Keratinocyte (primary cell): ENCODE measurements around the gene TBC1D2. TPM values are rescaled to one million over a fixed set of nuclear protein-coding genes. Genes with fewer than 3 reads are reported as not detected.

Experiments used
- DNase-seq: peaks from one replicate; pipeline ENCODE4 v3.0.0-alpha.2; 2011; ENCODE audit warnings: low read depth, missing footprints, low spot score
- FAIRE-seq: peaks from 2 replicates; lab custom pipeline; 2011; peaks lifted over from hg19 to GRCh38; lab: Jason Lieb, UNC
- H2AFZ ChIP-seq: 2 replicates; pipeline ENCODE4 v1.6.0; 2012; ENCODE audit warnings: low read length, control low read depth, inconsistent platforms; ENCODE audit not compliant: control insufficient read depth
- H3K27ac ChIP-seq: 2 replicates; pipeline ENCODE4 v1.5.1; 2011; ENCODE audit warnings: low read length; ENCODE audit not compliant: control insufficient read depth, insufficient read depth
- H3K27me3 ChIP-seq: 3 replicates; pipeline ENCODE4 v1.6.0; 2011; ENCODE audit warnings: low read length; ENCODE audit not compliant: control insufficient read depth, insufficient read depth; ENCODE audit errors: extremely low read depth
- H3K36me3 ChIP-seq, 2 experiments: 2 replicates in 1 of 2; 3 replicates in 1 of 2; pipeline ENCODE4 v1.5.1; 2011; ENCODE audit warnings: low read length in 2 of 2, mild to moderate bottlenecking in 1 of 2; ENCODE audit not compliant: control insufficient read depth in 2 of 2, insufficient read depth in 2 of 2; ENCODE audit errors: extremely low read depth in 1 of 2
- H3K4me1 ChIP-seq: 3 replicates; pipeline ENCODE4 v1.5.1; 2011; ENCODE audit warnings: low read length; ENCODE audit not compliant: control insufficient read depth, insufficient read depth; ENCODE audit errors: extremely low read depth
- H3K4me2 ChIP-seq: 3 replicates; pipeline ENCODE4 v1.6.0; 2011; ENCODE audit warnings: low read depth, low read length; ENCODE audit not compliant: control insufficient read depth, insufficient read depth; ENCODE audit errors: extremely low read depth
- H3K4me3 ChIP-seq, 3 experiments: fragments of 200-600 bp in 1 of 3; sonication (generic) in 1 of 3; 2 replicates in 2 of 3; 3 replicates in 1 of 3; pipeline ENCODE4 v1.5.1; 2011 to 2016; ENCODE audit warnings: low read length in 3 of 3, mild to moderate bottlenecking in 3 of 3, control low read depth in 2 of 3, inconsistent platforms in 1 of 3, low read depth in 1 of 3, mixed read lengths in 1 of 3, mixed run types in 1 of 3, moderate library complexity in 1 of 3; ENCODE audit not compliant: control insufficient read depth in 2 of 3, insufficient read depth in 2 of 3; ENCODE audit errors: extremely low read depth in 1 of 3
- H3K79me2 ChIP-seq: 2 replicates; pipeline ENCODE4 v1.6.0; 2012; ENCODE audit warnings: low read length; ENCODE audit not compliant: control insufficient read depth, insufficient read depth
- H3K9ac ChIP-seq: 3 replicates; pipeline ENCODE4 v1.6.0; 2011; ENCODE audit warnings: low read length; ENCODE audit not compliant: control insufficient read depth, insufficient read depth; ENCODE audit errors: extremely low read depth
- H3K9me1 ChIP-seq: 3 replicates; pipeline ENCODE4 v1.6.0; 2011; ENCODE audit warnings: low read length; ENCODE audit not compliant: control insufficient read depth, insufficient read depth; ENCODE audit errors: extremely low read depth
- H3K9me3 ChIP-seq: 2 replicates; pipeline ENCODE4 v1.5.1; 2012; ENCODE audit warnings: low read depth, low read length; ENCODE audit not compliant: control insufficient read depth
- H4K20me1 ChIP-seq: 3 replicates; pipeline ENCODE4 v1.6.0; 2011; ENCODE audit warnings: low read length; ENCODE audit not compliant: control insufficient read depth, insufficient read depth; ENCODE audit errors: extremely low read depth
- EZH2 ChIP-seq: IDR thresholded peaks from one replicate; pipeline ENCODE4 v1.6.1; 2012; ENCODE audit warnings: inconsistent platforms, mild to moderate bottlenecking, low read length, moderate library complexity
- dilution Hi-C: fragments of 300-500 bp; cut with MboI; formaldehyde crosslinking; loops from one replicate; pipeline ENCODE4 v1.7.0; 2020; ENCODE audit warnings: low sequenced_read_pairs; ENCODE audit not compliant: extremely low pct_ligation_motif_present
- polyA plus RNA-seq, 5 experiments: library from polyadenylated mRNA; depleted of rRNA in 3 of 5; stranded (reverse) in 3 of 5; stranded (forward) in 1 of 5; unstranded in 1 of 5; fragments of >200 nt; gene quantifications; 1 replicate in 1 of 5; 2 replicates in 3 of 5; 3 replicates in 1 of 5; pipeline versions ENCODE4 v1.2.1 to v1.2.3, GENCODE V29; 2011 to 2012; ENCODE audit warnings: missing spikeins in 2 of 5, low read depth in 1 of 5, low replicate concordance in 1 of 5
- TF ChIP-seq, protein P1 (sequence below), 3 experiments: IDR thresholded peaks in 1 of 3; conservative IDR thresholded peaks in 1 of 3; optimal IDR thresholded peaks in 1 of 3; 2 replicates in 2 of 3; 3 replicates in 1 of 3; pipeline versions ENCODE3 to v1.5.1; 2011; ENCODE audit warnings: low read length in 3 of 3, mild to moderate bottlenecking in 3 of 3, moderate library complexity in 2 of 3, control low read depth in 1 of 3, inconsistent platforms in 1 of 3; ENCODE audit not compliant: insufficient read depth in 2 of 3; ENCODE audit errors: extremely low read depth in 1 of 3

TBC1D2 gene
- polyA plus RNA-seq, 1 donor (not counting 4 experiments of a cell fraction or from before 2014, with no cell fraction given), result 59.2 TPM

DNA sequence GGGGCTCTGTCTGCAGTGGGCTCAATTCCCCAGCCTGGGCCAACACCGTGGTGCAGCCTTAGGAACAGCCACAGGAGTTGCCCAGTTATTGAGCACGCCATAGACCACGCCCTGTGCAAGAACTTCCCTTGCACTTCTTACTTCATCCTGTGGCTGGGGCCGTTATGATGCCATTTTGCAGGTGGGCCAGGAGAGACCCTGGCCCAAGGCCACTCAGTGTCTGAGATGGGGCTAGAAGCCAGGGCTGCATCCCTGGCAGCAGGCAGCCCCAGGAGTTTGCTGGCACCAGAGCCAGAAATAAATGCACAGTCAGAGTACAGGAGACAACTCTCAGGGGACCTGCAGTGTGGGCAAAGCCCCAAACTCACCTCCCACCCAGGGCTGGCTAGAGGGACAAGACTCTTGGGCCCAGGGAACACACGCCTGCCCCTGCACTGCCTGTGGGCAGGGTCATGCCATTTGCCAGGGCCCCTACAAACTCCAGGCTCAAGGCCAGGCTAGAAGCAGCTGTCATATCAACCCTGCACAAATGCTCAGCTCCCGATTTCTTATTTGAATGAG is 69.8 kb downstream of the TBC1D2 start:
- H3K4me3 ChIP-seq, result peak overlapping the region in 1 of 3 experiments; percentile 5
- no peaks in the 10 kb centered on the region for H3K36me3 ChIP-seq
- peaks cover 93% of the 10 kb centered on the region for H3K79me2 ChIP-seq
- no peak overlapping the region for H2AFZ ChIP-seq
- H3K9ac ChIP-seq, result no peak overlapping the region
- peaks cover 26% of the 10 kb centered on the region for H3K4me1 ChIP-seq
- DNase-seq, result no peak
- H3K4me2 ChIP-seq, result peak overlapping the region; percentile 55
- H3K9me3 ChIP-seq, result no peaks in the 10 kb centered on the region
- TF ChIP-seq, protein P1, sequence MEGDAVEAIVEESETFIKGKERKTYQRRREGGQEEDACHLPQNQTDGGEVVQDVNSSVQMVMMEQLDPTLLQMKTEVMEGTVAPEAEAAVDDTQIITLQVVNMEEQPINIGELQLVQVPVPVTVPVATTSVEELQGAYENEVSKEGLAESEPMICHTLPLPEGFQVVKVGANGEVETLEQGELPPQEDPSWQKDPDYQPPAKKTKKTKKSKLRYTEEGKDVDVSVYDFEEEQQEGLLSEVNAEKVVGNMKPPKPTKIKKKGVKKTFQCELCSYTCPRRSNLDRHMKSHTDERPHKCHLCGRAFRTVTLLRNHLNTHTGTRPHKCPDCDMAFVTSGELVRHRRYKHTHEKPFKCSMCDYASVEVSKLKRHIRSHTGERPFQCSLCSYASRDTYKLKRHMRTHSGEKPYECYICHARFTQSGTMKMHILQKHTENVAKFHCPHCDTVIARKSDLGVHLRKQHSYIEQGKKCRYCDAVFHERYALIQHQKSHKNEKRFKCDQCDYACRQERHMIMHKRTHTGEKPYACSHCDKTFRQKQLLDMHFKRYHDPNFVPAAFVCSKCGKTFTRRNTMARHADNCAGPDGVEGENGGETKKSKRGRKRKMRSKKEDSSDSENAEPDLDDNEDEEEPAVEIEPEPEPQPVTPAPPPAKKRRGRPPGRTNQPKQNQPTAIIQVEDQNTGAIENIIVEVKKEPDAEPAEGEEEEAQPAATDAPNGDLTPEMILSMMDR (optimal IDR thresholded peaks at IDR 0.05 in 1 of 3, IDR thresholded peaks at IDR 0.05 in 1 of 3, conservative IDR thresholded peaks at IDR 0.05 in 1 of 3; ENCODE audit: extremely low read depth in 1 of 3, insufficient read depth in 2 of 3, low read length in 3 of 3), result no peak
- TF ChIP-seq EZH2, result no peak
- H3K27ac ChIP-seq, result peak overlapping the region; percentile 23
- no peak for FAIRE-seq
- dilution Hi-C loops, result no loop called here
- H3K9me1 ChIP-seq, result peaks cover 5% of the 10 kb centered on the region
- no peaks in the 10 kb centered on the region for H4K20me1 ChIP-seq
- H3K27me3 ChIP-seq, result no peaks in the 10 kb centered on the region

DNA sequence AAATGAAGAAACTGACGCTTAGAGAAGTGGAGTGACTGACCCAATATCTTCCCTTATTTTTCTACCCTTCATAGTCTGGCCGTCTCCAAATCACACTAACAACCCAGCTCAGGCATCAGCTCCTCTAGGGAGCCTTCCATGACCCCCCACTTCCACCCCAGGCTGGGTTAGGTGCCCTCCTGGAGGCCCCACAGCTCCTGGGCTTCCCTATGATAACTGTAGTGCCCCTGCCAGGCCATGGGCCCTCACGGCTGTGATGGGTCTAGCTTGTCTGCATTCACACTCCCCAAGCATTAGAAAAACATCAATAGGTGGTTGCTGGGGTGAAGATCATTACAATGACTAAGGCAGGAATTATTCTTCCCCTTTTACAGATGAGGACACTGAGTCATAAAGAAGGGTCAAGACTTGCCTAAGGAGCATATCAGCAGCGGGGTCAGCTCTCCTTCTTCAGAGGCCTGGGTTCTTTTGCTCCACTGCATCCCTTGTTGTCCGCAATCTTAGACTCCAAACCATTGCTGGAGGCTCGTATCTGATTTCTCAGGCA is 70.4 kb downstream of the TBC1D2 start:
- DNase-seq (no peak), FAIRE-seq (no peak)
- Histone ChIP-seq H3K4me1 (peaks cover 25% of the 10 kb centered on the region), H3K9ac (no peak overlapping the region), H3K4me2 (peak overlapping the region; percentile 55), H3K79me2 (peaks cover 95% of the 10 kb centered on the region), H3K27ac (peak overlapping the region; percentile 23), H4K20me1 (no peaks in the 10 kb centered on the region), H3K36me3 (no peaks in the 10 kb centered on the region), H2AFZ (no peak overlapping the region), H3K4me3 (peak overlapping the region in 1 of 3 experiments; percentile 5), H3K27me3 (no peaks in the 10 kb centered on the region), H3K9me1 (peaks cover 5% of the 10 kb centered on the region), H3K9me3 (no peaks in the 10 kb centered on the region)
- dilution Hi-C loops, result no loop called here
- no peak for TF ChIP-seq EZH2
- TF ChIP-seq, protein P1 (optimal IDR thresholded peaks at IDR 0.05 in 1 of 3, IDR thresholded peaks at IDR 0.05 in 1 of 3, conservative IDR thresholded peaks at IDR 0.05 in 1 of 3; ENCODE audit: extremely low read depth in 1 of 3, insufficient read depth in 2 of 3, low read length in 3 of 3), result no peak
